Choroid plexus epithelial cell (primary cell): ENCODE data around the gene BTBD2.

Experiments used
- DNase-seq: peaks from one replicate; pipeline ENCODE4 v3.0.0-alpha.2; 2010; ENCODE audit warnings: low read depth
- H3K4me3 ChIP-seq: 2 replicates; pipeline ENCODE4 v1.5.1; 2011; ENCODE audit warnings: low read depth, mild to moderate bottlenecking, control low read depth, low read length, moderate library complexity
- TF ChIP-seq, protein P1 (sequence below): conservative IDR thresholded peaks from 2 replicates; pipeline ENCODE4 v1.5.1; 2011; ENCODE audit warnings: low read depth, mild to moderate bottlenecking, control low read depth, inconsistent platforms, low read length, moderate library complexity

The BTBD2 gene

DNA sequence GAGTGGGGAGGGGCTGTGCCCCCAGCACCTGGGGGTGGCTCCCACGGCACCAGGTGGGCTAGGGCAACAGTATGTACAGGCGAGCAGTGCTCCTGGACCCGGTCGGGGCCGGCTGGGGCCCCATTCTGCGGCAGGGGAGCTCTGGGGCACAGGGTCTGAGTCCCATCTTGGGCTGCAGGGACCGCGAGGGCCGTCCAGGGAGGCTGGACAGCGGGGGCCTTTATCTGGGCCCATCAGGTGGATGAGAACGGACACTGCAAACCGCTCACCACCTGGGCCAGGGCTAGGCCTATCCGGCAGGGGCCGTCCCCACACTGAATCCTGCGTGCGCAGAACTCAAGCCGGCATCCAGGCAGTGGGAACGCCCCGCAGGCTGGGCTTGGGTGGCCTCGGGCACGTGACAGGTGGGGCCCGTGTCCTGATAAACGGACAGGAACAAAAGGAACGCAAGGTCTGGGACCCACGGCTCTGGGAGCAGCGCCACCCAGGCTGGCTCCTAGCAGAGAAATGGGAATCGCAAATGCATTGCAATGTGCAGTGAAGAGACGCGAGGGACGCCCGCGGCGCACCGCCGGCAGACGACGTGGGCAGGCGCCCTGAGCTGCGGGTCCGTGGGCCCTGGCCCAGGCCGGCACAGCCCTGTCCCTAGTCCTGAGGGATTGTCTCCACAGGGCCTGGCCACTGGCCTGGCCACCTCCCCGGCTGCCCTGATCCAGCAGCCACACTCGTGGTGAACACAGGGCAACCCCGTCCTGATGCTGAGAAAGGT is 29.7 kb downstream of the BTBD2 start:
- no peak for DNase-seq
- H3K4me3 ChIP-seq = no peak overlapping the region
- TF ChIP-seq, protein P1, sequence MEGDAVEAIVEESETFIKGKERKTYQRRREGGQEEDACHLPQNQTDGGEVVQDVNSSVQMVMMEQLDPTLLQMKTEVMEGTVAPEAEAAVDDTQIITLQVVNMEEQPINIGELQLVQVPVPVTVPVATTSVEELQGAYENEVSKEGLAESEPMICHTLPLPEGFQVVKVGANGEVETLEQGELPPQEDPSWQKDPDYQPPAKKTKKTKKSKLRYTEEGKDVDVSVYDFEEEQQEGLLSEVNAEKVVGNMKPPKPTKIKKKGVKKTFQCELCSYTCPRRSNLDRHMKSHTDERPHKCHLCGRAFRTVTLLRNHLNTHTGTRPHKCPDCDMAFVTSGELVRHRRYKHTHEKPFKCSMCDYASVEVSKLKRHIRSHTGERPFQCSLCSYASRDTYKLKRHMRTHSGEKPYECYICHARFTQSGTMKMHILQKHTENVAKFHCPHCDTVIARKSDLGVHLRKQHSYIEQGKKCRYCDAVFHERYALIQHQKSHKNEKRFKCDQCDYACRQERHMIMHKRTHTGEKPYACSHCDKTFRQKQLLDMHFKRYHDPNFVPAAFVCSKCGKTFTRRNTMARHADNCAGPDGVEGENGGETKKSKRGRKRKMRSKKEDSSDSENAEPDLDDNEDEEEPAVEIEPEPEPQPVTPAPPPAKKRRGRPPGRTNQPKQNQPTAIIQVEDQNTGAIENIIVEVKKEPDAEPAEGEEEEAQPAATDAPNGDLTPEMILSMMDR = no peak

DNA sequence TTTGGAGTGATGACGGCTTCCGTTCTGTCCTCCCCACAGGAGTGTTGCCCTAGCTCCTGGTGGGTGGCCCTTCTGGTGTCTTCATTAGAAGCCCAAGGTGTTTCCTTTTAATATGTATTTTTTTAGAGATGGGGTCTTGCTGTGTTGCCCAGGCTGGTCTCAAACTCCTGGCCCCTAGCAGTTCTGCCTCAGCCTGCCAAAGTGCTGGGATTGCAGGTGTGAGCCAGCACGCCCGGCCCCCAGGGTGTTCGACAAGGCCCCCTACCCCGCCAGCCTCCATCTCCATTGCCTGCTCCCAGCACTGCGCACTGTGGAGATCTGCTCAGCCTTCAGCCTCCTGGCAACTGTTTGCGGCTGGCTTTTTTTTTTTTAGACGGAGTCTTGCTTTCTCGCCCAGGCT is 31.2 kb downstream of the BTBD2 start:
- TF ChIP-seq, protein P1 = no peak
- DNase-seq = no peak
- no peak overlapping the region for H3K4me3 ChIP-seq

DNA sequence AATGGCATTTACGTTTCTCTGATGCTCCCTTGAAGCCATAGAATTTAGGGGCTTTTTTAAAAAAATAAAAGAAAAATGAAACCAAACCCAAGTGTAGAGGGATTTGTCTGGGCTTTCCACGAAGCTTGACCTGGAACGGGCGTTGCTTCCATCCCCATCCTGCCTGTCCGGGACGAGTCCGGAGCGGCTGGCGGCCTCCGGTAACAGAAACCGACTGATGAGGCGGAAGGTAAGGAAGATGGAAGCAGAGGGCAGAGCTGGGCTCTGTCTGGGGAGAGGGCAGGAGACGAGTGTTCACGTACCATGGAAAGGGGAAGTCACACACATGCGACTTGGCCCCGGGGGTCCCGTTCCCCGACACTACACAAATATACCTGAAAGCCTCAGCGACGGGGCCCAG is 34.3 kb downstream of the BTBD2 start:
- TF ChIP-seq, protein P1 = no peak
- no peak for DNase-seq
- no peak overlapping the region for H3K4me3 ChIP-seq

DNA sequence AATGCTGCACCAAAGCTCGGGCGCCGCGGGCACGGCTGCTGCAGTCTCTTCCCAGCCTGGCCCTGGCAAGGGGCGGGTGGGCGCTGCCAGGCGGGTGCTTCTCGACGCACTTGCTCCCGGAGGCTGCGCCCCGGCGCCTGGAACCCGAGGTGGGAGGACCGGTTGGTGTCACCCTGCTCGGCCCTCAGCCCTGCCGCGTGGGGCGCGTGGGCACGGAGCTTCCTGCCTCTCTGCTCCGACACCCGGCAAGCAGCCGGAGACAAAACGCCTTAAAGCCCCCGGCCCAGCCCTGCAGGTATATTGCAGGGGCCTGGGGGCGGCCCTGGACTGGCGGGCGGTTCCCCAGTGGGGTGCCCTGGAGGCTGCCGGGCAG is 34.7 kb downstream of the BTBD2 start:
- TF ChIP-seq, protein P1 = no peak
- no peak for DNase-seq
- no peak overlapping the region for H3K4me3 ChIP-seq

DNA sequence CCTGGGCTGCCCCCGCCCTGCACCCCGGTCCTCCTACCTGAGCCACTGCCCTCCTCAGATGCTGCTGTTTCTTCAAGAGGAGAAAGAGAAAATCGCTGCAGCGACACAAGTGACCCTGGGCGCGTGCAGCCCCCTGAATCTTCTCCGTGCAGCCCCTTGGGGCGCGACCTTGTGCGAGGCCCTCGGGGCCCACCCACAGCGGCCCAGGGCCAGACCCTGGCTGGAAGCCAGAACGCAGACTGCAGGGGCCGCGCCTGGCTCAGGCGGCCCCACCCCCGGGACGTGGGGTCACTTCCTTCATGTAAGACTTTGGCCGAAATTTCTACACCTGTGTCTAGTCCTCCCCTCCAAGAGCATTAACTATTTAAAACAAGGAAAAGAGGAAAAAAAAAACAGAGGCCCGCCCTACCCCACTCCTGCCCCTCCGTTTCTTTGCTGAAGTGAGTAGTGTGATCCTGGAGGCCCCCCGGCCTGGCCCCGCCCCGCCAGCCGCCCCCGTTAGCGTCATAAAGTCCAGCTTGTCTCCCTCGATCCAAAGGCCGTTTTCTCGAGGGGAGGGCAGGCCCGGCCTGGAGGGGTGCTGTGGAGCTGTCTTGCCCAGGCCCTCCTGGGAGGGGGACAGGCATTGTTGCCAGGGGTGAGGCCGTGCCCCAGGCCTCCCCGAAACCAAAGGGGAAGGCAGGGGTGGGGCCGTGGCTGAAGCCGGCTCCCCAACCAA is 35.3 kb downstream of the BTBD2 start:
- TF ChIP-seq, protein P1 = no peak
- DNase-seq = no peak
- no peak overlapping the region for H3K4me3 ChIP-seq

DNA sequence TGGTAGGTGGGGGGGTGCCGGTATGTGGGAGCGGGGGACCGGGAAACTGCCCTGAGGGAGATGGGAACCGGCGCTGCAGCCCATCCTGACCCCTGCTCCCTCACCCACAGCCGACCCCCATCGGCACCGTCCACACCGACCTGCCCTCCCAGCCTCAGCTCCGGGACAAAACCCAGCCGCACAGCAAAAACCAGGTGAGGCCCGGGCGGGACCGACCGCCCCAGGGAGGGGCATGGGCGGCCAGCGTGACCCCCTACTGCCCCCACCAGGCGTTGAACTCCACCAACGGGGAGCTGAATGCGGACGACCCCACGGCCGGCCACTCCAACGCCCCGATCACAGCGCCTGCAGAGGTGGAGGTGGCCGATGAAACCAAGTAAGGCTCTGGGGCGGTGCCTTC is 35.9 kb downstream of the BTBD2 start:
- no peak for DNase-seq
- TF ChIP-seq, protein P1 = no peak
- no peak overlapping the region for H3K4me3 ChIP-seq
